ENCODE measurements around the gene LGALS4. TPM values are rescaled to one million over a fixed set of nuclear protein-coding genes. Genes with fewer than 3 reads are reported as not detected.
A peak's percentile ranks its signal among the peaks of the same experiment; 100 is the strongest.
"Not testable (repeated sequence)": the region's sequence is repeated elsewhere in the genome, so short reads cannot be mapped to it uniquely, and the experiment has no call there.

Gene LGALS4
- total RNA-seq, 5 donors from 2014 or later (not counting 1 experiment from before 2014, with no cell fraction given) = 3.8 to 8.8 (median 6.6) TPM

DNA sequence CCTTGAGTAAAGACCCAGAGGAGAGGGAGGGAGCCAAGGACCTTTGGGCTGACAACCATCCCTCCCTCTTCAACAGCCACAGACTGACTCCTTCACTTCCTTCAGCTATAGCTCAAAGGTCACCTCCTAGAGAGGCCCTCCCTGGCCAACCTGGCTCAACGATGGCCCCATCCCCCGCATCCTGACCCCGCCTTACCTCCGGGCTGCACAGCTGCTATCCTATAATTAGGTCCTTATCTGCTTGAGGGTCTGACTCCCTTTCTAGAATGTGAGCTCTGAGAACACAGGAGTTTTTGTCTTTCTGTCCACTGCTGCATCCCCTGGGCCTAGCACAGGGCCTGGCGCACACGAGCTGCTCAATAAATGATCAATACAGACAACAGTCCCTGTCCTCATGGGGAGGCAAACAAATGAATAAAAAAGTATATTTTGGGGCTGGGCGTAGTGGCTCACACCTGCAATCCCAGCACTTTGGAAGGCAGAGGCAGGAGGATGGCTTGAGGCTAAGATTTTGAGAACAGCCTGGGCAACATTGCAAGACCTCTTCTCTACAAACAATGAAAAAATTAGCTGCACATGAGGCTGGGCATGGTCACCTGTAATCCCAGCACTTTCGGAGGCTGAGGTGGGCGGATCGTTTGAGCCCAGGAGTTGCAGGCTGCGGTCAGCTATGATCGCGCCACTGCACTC lies 6.6 kb upstream of the LGALS4 start:
- CTCF ChIA-PET = interaction anchor here in 1 of 2 donors (1.3 kb wide), 1 partner anchor 12 kb away, joined by 4 read pairs; the partner anchor contains the start of gene ECH1
- H3K9me3 Mint-ChIP-seq = no peaks in the 10 kb centered on the region
- peaks cover 37 to 46% of the 10 kb centered on the region in 2 donors for H3K36me3 ChIP-seq (ENCODE audit: control insufficient read depth in 2 of 2, extremely low read depth in 1 of 2, insufficient read depth in 1 of 2, low read length in 1 of 2)

DNA sequence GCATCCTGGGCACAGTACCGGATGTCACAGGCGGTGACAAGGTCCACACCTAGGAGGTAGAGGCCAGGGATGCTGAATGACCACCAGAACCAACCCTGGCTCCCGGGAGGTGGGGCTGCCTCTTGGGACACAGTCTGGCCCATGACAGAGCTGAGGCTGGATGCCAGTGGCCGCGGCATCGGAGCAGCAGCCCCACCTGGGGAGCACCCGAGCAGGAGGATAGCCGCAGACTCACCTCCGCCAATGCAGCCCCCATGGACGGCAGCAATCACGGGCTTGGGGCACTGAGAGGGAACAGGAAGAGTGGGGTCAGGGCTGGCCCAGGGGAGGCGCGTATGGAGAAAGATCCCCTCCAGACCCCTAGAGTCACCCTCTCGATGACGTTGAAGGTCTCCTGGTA lies 4.3 kb upstream of the LGALS4 start:
- Histone ChIP-seq H3K27ac (ENCODE audit: low read length) (no peak overlapping the region), H3K4me1 (ENCODE audit: control insufficient read depth in 1 of 2, extremely low read depth in 1 of 2, insufficient read depth in 2 of 2, low read length in 2 of 2) (no peaks in the 10 kb centered on the region), H3K27me3 (replicated peaks in 1 of 2; ENCODE audit: control insufficient read depth in 2 of 2, extremely low read depth in 1 of 2, insufficient read depth in 2 of 2, low read length in 1 of 2) (no peaks in the 10 kb centered on the region), H3K4me3 (ENCODE audit: control insufficient read depth in 1 of 2, extremely low read depth in 1 of 2, low read length in 1 of 2) (no peak overlapping the region), H3K9me3 (no peaks in the 10 kb centered on the region), H3K36me3 (ENCODE audit: control insufficient read depth in 2 of 2, extremely low read depth in 1 of 2, insufficient read depth in 1 of 2, low read length in 1 of 2) (peaks cover 30 to 44% of the 10 kb centered on the region in 2 donors)
- Mint-ChIP-seq H3K4me1 (peaks cover 6 to 10% (median 7%) of the 10 kb centered on the region in 3 donors), H3K27ac (no peak overlapping the region), H3K27me3 (no peaks in the 10 kb centered on the region), H3K4me3 (no peak overlapping the region), H3K9me3 (no peaks in the 10 kb centered on the region), H3K36me3 (peaks cover 24% of the 10 kb centered on the region)
- no peak for DNase-seq
- CTCF ChIA-PET = no interaction called here
- no peak for ATAC-seq (replicated peaks in 1 of 4)
- POLR2A ChIA-PET = no interaction called here
- 94% methylated on average over 11 of the region's 15 CpGs for WGBS (ENCODE audit: insufficient coverage)

More for the DNA sequence above, 6.6 kb upstream of the LGALS4 start:
- no CpG with 5 or more reads among the region's 13 CpGs for WGBS (ENCODE audit: insufficient coverage)
- no peaks in the 10 kb centered on the region for H3K27me3 ChIP-seq (replicated peaks in 1 of 2; ENCODE audit: control insufficient read depth in 2 of 2, extremely low read depth in 1 of 2, insufficient read depth in 2 of 2, low read length in 1 of 2)
- H3K27ac ChIP-seq (ENCODE audit: low read length) = no peak overlapping the region
- no peaks in the 10 kb centered on the region for H3K4me1 ChIP-seq (ENCODE audit: control insufficient read depth in 1 of 2, extremely low read depth in 1 of 2, insufficient read depth in 2 of 2, low read length in 2 of 2)
- H3K9me3 ChIP-seq = no peaks in the 10 kb centered on the region
- Mint-ChIP-seq H3K4me1 (peaks cover 20 to 27% (median 22%) of the 10 kb centered on the region in 3 donors), H3K27me3 (no peaks in the 10 kb centered on the region), H3K36me3 (peaks cover 42% of the 10 kb centered on the region), H3K27ac (peak overlapping the region in 1 of 2 donors; percentile 11), H3K4me3 (no peak overlapping the region)
- ATAC-seq (replicated peaks in 1 of 4) (no peak), DNase-seq (no peak)
- no peak overlapping the region for H3K4me3 ChIP-seq (ENCODE audit: control insufficient read depth in 1 of 2, extremely low read depth in 1 of 2, low read length in 1 of 2)
- POLR2A ChIA-PET = interaction anchor here (0.5 to 0.7 kb wide), 2 partner anchors 12 to 312 kb away, joined by 3 to 6 read pairs; partner anchors contain the start of gene ECH1 (in 1 of the 2)

DNA sequence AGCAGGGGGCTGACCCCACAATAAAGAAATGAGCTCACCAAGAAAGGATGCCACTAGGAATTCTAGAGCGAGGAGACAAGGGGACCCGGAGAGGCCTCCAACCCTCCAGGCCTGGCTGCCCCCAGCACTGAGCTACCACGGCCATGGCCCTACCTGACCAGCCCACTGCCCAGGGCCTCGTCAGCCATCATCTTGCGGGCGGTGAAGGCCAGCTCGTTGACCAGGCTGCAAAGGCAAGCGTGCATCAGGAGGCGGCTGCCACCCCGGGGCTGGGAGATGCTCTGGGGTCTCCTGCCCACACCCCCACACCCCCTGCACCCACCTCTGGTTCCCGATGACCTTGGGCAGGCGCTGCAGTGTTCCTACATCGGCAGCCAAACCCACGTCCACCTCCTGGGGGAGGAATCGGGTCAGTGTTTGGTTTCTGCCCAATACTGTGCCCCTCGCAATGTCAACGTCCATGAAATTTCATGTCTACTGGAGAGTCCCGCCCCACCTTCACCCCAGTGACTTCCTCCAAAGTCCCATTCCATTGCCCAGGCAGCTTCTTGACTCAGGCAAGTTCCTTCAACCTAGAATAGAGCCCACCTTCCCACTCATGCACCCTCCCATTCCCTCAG lies 3.5 kb upstream of the LGALS4 start:
- Histone ChIP-seq H3K9me3 (no peaks in the 10 kb centered on the region), H3K27ac (ENCODE audit: low read length) (no peak overlapping the region), H3K4me3 (ENCODE audit: control insufficient read depth in 1 of 2, extremely low read depth in 1 of 2, low read length in 1 of 2) (no peak overlapping the region), H3K36me3 (ENCODE audit: control insufficient read depth in 2 of 2, extremely low read depth in 1 of 2, insufficient read depth in 1 of 2, low read length in 1 of 2) (peaks cover 30 to 44% of the 10 kb centered on the region in 2 donors), H3K27me3 (replicated peaks in 1 of 2; ENCODE audit: control insufficient read depth in 2 of 2, extremely low read depth in 1 of 2, insufficient read depth in 2 of 2, low read length in 1 of 2) (no peaks in the 10 kb centered on the region), H3K4me1 (ENCODE audit: control insufficient read depth in 1 of 2, extremely low read depth in 1 of 2, insufficient read depth in 2 of 2, low read length in 2 of 2) (no peaks in the 10 kb centered on the region)
- Mint-ChIP-seq H3K4me1 (peaks cover 6 to 7% (median 7%) of the 10 kb centered on the region in 3 donors), H3K36me3 (peaks cover 24% of the 10 kb centered on the region), H3K27me3 (no peaks in the 10 kb centered on the region), H3K9me3 (no peaks in the 10 kb centered on the region), H3K27ac (peak overlapping the region in 1 of 2 donors; percentile 6), H3K4me3 (no peak overlapping the region)
- ChIA-PET CTCF (no interaction called here), POLR2A (no interaction called here)
- 93% methylated on average over 11 of the region's 18 CpGs for WGBS (ENCODE audit: insufficient coverage)
- DNase-seq = no peak
- ATAC-seq (replicated peaks in 1 of 4) = no peak

DNA sequence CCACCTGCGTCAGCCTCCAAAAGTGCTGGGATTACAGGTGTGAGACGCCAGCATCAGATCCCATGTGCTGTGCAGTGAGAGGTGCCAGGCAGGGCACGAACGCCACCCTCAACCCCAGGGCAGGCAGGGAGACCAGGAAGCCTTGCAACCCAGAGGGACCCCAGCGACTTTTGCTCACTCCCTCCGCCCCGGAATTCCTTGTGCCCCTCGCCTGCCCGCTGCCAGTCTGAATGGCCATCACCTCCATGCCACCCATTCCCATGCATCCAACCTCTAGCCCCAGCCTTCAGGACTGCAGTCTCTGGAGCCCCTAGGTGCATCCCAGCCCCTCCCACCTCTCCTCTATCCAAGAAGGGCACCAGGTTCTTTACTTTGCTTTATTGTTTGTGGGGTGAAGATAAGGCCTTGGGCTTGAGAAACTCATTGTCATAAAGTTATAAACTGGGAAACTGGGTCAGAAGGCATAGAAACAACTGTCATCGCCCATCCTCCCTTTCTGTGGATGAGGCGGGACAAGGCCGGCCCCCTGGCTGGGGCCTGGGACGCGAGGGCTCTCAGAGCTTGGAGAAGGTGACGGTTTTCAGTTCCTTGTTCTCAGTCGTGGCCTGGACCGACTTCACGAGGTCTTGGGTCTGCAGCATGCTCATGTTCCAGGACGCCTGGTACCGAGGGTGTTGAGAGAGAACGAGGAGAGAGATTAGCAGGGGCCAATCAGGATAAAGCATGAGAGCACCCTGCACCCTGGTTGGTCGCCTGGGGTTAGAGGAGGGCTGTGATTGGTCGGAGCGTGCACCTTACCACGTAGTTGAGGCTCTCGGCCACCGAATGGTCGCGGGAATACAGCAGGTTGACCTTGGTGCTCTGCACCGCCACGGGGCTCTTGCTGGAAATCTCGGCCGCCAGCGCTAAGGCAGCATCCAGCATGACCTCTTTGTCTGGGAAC lies 2.6 kb upstream of the LGALS4 start:
- no peaks in the 10 kb centered on the region for H3K9me3 ChIP-seq
- H3K4me3 ChIP-seq (ENCODE audit: control insufficient read depth in 1 of 2, extremely low read depth in 1 of 2, low read length in 1 of 2) = no peak overlapping the region
- H3K36me3 ChIP-seq (ENCODE audit: control insufficient read depth in 2 of 2, extremely low read depth in 1 of 2, insufficient read depth in 1 of 2, low read length in 1 of 2) = peaks cover 30 to 44% of the 10 kb centered on the region in 2 donors
- H3K27ac ChIP-seq (ENCODE audit: low read length) = no peak overlapping the region
- no peaks in the 10 kb centered on the region for H3K27me3 Mint-ChIP-seq
- WGBS (ENCODE audit: insufficient coverage) = 97% methylated on average over 30 of the region's 34 CpGs
- H3K27ac Mint-ChIP-seq = no peak overlapping the region
- no peaks in the 10 kb centered on the region for H3K4me1 ChIP-seq (ENCODE audit: control insufficient read depth in 1 of 2, extremely low read depth in 1 of 2, insufficient read depth in 2 of 2, low read length in 2 of 2)
- peaks cover 0 to under 1% (median 0%) of the 10 kb centered on the region in 3 donors for H3K4me1 Mint-ChIP-seq
- POLR2A ChIA-PET = no interaction called here
- ATAC-seq (replicated peaks in 1 of 4) (no peak), DNase-seq (no peak)
- CTCF ChIA-PET = no interaction called here
- H3K4me3 Mint-ChIP-seq = no peak overlapping the region
- H3K36me3 Mint-ChIP-seq = peaks cover 20% of the 10 kb centered on the region
- no peaks in the 10 kb centered on the region for H3K9me3 Mint-ChIP-seq
- H3K27me3 ChIP-seq (replicated peaks in 1 of 2; ENCODE audit: control insufficient read depth in 2 of 2, extremely low read depth in 1 of 2, insufficient read depth in 2 of 2, low read length in 1 of 2) = no peaks in the 10 kb centered on the region

DNA sequence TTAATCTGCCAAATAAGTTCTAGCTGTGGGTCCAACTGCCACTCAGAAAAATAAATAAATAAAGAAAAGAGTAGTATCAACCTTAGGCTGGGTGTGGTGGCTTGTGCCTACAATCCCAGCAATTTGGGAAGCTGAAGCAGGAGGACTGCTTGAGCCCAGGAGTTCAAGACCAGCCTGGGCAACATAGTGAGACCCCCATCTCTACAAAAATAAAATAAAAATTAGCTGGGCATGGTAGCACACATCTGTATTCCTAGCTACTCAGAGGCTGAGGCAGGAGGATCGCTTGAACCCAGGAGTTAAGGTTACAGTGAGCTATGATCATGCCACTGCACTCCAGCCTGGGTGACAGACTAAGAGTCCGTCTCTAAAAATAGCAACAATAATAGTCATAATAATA lies 1.2 kb upstream of the LGALS4 start:
- H3K4me1 ChIP-seq (ENCODE audit: control insufficient read depth in 1 of 2, extremely low read depth in 1 of 2, insufficient read depth in 2 of 2, low read length in 2 of 2); ATAC-seq (replicated peaks in 1 of 4); H3K27ac Mint-ChIP-seq; DNase-seq; H3K4me3 ChIP-seq (ENCODE audit: control insufficient read depth in 1 of 2, extremely low read depth in 1 of 2, low read length in 1 of 2); H3K4me3 Mint-ChIP-seq; H3K9me3 Mint-ChIP-seq; H3K27ac ChIP-seq (ENCODE audit: low read length); H3K4me1 Mint-ChIP-seq; H3K9me3 ChIP-seq; H3K27me3 Mint-ChIP-seq; H3K27me3 ChIP-seq (replicated peaks in 1 of 2; ENCODE audit: control insufficient read depth in 2 of 2, extremely low read depth in 1 of 2, insufficient read depth in 2 of 2, low read length in 1 of 2): not testable (repeated sequence)
- peaks cover 20% of the 10 kb centered on the region for H3K36me3 Mint-ChIP-seq
- CTCF ChIA-PET = interaction anchor here in 1 of 2 donors (0.6 to 0.7 kb wide), 3 partner anchors 53 to 1466 kb away, joined by 4 to 9 read pairs (median 5); no protein-coding TSS in a partner anchor
- POLR2A ChIA-PET = interaction anchor here in 1 of 2 donors (0.6 kb wide), 2 partner anchors 91 to 264 kb away, joined by 4 to 5 read pairs; no protein-coding TSS in a partner anchor
- peaks cover 30 to 39% of the 10 kb centered on the region in 2 donors for H3K36me3 ChIP-seq (ENCODE audit: control insufficient read depth in 2 of 2, extremely low read depth in 1 of 2, insufficient read depth in 1 of 2, low read length in 1 of 2)
- no CpG with 5 or more reads among the region's 2 CpGs for WGBS (ENCODE audit: insufficient coverage)

DNA sequence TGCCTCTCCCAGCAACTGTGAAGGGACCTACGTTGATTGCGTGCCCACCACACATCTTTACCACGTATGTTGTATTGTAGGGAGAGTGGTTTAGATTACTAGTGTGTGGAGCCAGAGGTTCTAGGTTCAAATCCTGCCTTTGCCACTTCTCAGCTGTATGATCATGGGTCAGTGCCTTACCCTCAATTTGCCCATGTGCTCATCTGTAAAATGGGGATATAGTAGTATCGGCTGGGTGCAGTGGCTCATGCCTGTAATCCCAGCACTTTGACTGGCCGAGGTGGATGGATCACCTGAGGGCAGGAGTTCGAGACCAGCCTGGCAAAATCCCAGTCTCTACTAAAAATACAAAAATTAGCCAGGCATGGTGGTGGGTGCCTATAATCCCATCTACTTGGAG lies 578 bp upstream of the LGALS4 start:
- H3K36me3 ChIP-seq (ENCODE audit: control insufficient read depth in 2 of 2, extremely low read depth in 1 of 2, insufficient read depth in 1 of 2, low read length in 1 of 2) = peaks cover 25 to 35% of the 10 kb centered on the region in 2 donors
- ChIA-PET CTCF (no interaction called here), POLR2A (no interaction called here)
- no peaks in the 10 kb centered on the region for H3K27me3 ChIP-seq (replicated peaks in 1 of 2; ENCODE audit: control insufficient read depth in 2 of 2, extremely low read depth in 1 of 2, insufficient read depth in 2 of 2, low read length in 1 of 2)
- Mint-ChIP-seq H3K27me3 (no peaks in the 10 kb centered on the region), H3K4me1 (no peaks in the 10 kb centered on the region), H3K9me3 (no peaks in the 10 kb centered on the region), H3K4me3 (no peak overlapping the region), H3K27ac (no peak overlapping the region), H3K36me3 (peaks cover 20% of the 10 kb centered on the region)
- H3K4me3 ChIP-seq (ENCODE audit: control insufficient read depth in 1 of 2, extremely low read depth in 1 of 2, low read length in 1 of 2) = no peak overlapping the region
- H3K27ac ChIP-seq (ENCODE audit: low read length) = no peak overlapping the region
- no peak for ATAC-seq (replicated peaks in 1 of 4)
- H3K9me3 ChIP-seq = no peaks in the 10 kb centered on the region
- H3K4me1 ChIP-seq (ENCODE audit: control insufficient read depth in 1 of 2, extremely low read depth in 1 of 2, insufficient read depth in 2 of 2, low read length in 2 of 2) = no peaks in the 10 kb centered on the region
- DNase-seq = no peak
- WGBS (ENCODE audit: insufficient coverage) = no CpG with 5 or more reads among the region's 6 CpGs
